ENCODE data around the gene GPANK1.
A peak's percentile ranks its signal among the peaks of the same experiment; 100 is the strongest.
"Not testable (repeated sequence)": the region's sequence is repeated elsewhere in the genome, so short reads cannot be mapped to it uniquely, and the experiment has no call there.

The GPANK1 gene

GRCh38 chr6:31664790-31665500 is at the start of gene GPANK1:
Gene GPANK1 (minus strand): TSS chr6:31664997. CDS start chr6:31664478, 519 bp downstream.
- Mint-ChIP-seq H3K4me1 (peaks cover 68% of the 10 kb centered on the region), H3K4me3 (peak within 1 kb of the TSS; percentile 99), H3K36me3 (peaks cover 26% of the 10 kb centered on the region), H3K27me3 (no peaks in the 10 kb centered on the region), H3K9me3 (no peaks in the 10 kb centered on the region), H3K27ac (peak within 1 kb of the TSS; percentile 99)

- H3K27me3 Mint-ChIP-seq = no peaks in the 10 kb centered on the region
- H3K27ac Mint-ChIP-seq = peak overlapping the region; percentile 17
- H3K4me1 Mint-ChIP-seq = peaks cover 19% of the 10 kb centered on the region
- H3K36me3 Mint-ChIP-seq = no peaks in the 10 kb centered on the region
- no peaks in the 10 kb centered on the region for H3K9me3 Mint-ChIP-seq
- H3K4me3 Mint-ChIP-seq = no peak overlapping the region
Measured at GRCh38 chr6:31713991-31714684, 49.3 kb upstream of the GPANK1 start.

GRCh38 chr6:31713465-31713864 is 48.7 kb upstream of the GPANK1 start:
- H3K36me3 Mint-ChIP-seq = no peaks in the 10 kb centered on the region
- no peak overlapping the region for H3K27ac Mint-ChIP-seq
- H3K4me3 Mint-ChIP-seq = no peak overlapping the region
- H3K4me1 Mint-ChIP-seq = peaks cover 19% of the 10 kb centered on the region
- H3K9me3 Mint-ChIP-seq = no peaks in the 10 kb centered on the region
- H3K27me3 Mint-ChIP-seq = no peaks in the 10 kb centered on the region

- peaks cover 19% of the 10 kb centered on the region for H3K4me1 Mint-ChIP-seq
- no peak overlapping the region for H3K4me3 Mint-ChIP-seq
- H3K27ac Mint-ChIP-seq = no peak overlapping the region
- H3K9me3 Mint-ChIP-seq = no peaks in the 10 kb centered on the region
- no peaks in the 10 kb centered on the region for H3K27me3 Mint-ChIP-seq
- H3K36me3 Mint-ChIP-seq = no peaks in the 10 kb centered on the region
Measured at GRCh38 chr6:31712296-31712695, 47.5 kb upstream of the GPANK1 start.

GRCh38 chr6:31711233-31711632 is 46.4 kb upstream of the GPANK1 start:
- Mint-ChIP-seq H3K4me3 (no peak overlapping the region), H3K4me1 (peaks cover 19% of the 10 kb centered on the region), H3K27ac (no peak overlapping the region), H3K36me3 (no peaks in the 10 kb centered on the region), H3K9me3 (no peaks in the 10 kb centered on the region), H3K27me3 (no peaks in the 10 kb centered on the region)

- no peak overlapping the region for H3K4me3 Mint-ChIP-seq
- H3K36me3 Mint-ChIP-seq = no peaks in the 10 kb centered on the region
- H3K27me3 Mint-ChIP-seq = no peaks in the 10 kb centered on the region
- no peaks in the 10 kb centered on the region for H3K9me3 Mint-ChIP-seq
- no peak overlapping the region for H3K27ac Mint-ChIP-seq
- H3K4me1 Mint-ChIP-seq = peaks cover 19% of the 10 kb centered on the region
Measured at GRCh38 chr6:31710523-31711219, 45.9 kb upstream of the GPANK1 start.

- not testable (repeated sequence) for H3K4me3 Mint-ChIP-seq, H3K27me3 Mint-ChIP-seq, H3K9me3 Mint-ChIP-seq, H3K27ac Mint-ChIP-seq, H3K36me3 Mint-ChIP-seq
- peaks cover 18% of the 10 kb centered on the region for H3K4me1 Mint-ChIP-seq
Measured at GRCh38 chr6:31709157-31709556, 44.4 kb upstream of the GPANK1 start.

- no peaks in the 10 kb centered on the region for H3K27me3 Mint-ChIP-seq
- H3K36me3 Mint-ChIP-seq = no peaks in the 10 kb centered on the region
- H3K9me3 Mint-ChIP-seq = no peaks in the 10 kb centered on the region
- no peak overlapping the region for H3K4me3 Mint-ChIP-seq
- peaks cover 17% of the 10 kb centered on the region for H3K4me1 Mint-ChIP-seq
- H3K27ac Mint-ChIP-seq = no peak overlapping the region
Measured at GRCh38 chr6:31708224-31708623, 43.4 kb upstream of the GPANK1 start.

- Mint-ChIP-seq H3K27ac (no peak overlapping the region), H3K4me1 (peaks cover 18% of the 10 kb centered on the region), H3K36me3 (no peaks in the 10 kb centered on the region), H3K9me3 (no peaks in the 10 kb centered on the region), H3K4me3 (no peak overlapping the region), H3K27me3 (no peaks in the 10 kb centered on the region)
Measured at GRCh38 chr6:31707701-31708100, 42.9 kb upstream of the GPANK1 start.

GRCh38 chr6:31706599-31706998 is 41.8 kb upstream of the GPANK1 start, which contains the start of gene LY6G6F:
Gene LY6G6F (plus strand): TSS chr6:31706866. CDS start chr6:31706907, 41 bp downstream.
- Mint-ChIP-seq H3K36me3 (no peaks in the 10 kb centered on the region), H3K4me1 (peaks cover 22% of the 10 kb centered on the region), H3K4me3 (no peak within 1 kb of the TSS), H3K27ac (peak within 1 kb of the TSS; percentile 30), H3K9me3 (no peaks in the 10 kb centered on the region), H3K27me3 (no peaks in the 10 kb centered on the region)

GRCh38 chr6:31705931-31706330 is 41.1 kb upstream of the GPANK1 start:
- Mint-ChIP-seq H3K36me3 (no peaks in the 10 kb centered on the region), H3K4me3 (no peak overlapping the region), H3K9me3 (no peaks in the 10 kb centered on the region), H3K27me3 (no peaks in the 10 kb centered on the region), H3K27ac (no peak overlapping the region), H3K4me1 (peaks cover 23% of the 10 kb centered on the region)

- Mint-ChIP-seq H3K36me3 (peaks cover under 1% of the 10 kb centered on the region), H3K4me1 (peaks cover 26% of the 10 kb centered on the region), H3K4me3 (peak within 1 kb of the TSS; percentile 99), H3K9me3 (no peaks in the 10 kb centered on the region), H3K27me3 (no peaks in the 10 kb centered on the region), H3K27ac (peak within 1 kb of the TSS; percentile 99)
Measured at GRCh38 chr6:31702819-31703716, 38.3 kb upstream of the GPANK1 start, which contains the start of gene ABHD16A. Gene ABHD16A (minus strand): TSS chr6:31703324. CDS start chr6:31703281, 43 bp downstream.

GRCh38 chr6:31702405-31702818 is 37.6 kb upstream of the GPANK1 start:
- Mint-ChIP-seq H3K36me3 (peaks cover 1% of the 10 kb centered on the region), H3K27ac (peak overlapping the region; percentile 99), H3K9me3 (no peaks in the 10 kb centered on the region), H3K27me3 (no peaks in the 10 kb centered on the region), H3K4me3 (peak overlapping the region; percentile 99), H3K4me1 (peaks cover 33% of the 10 kb centered on the region)

- H3K4me3 Mint-ChIP-seq = peak overlapping the region; percentile 99
- H3K4me1 Mint-ChIP-seq = peaks cover 36% of the 10 kb centered on the region
- H3K9me3 Mint-ChIP-seq = no peaks in the 10 kb centered on the region
- peak overlapping the region; percentile 99 for H3K27ac Mint-ChIP-seq
- peaks cover 1% of the 10 kb centered on the region for H3K36me3 Mint-ChIP-seq
- H3K27me3 Mint-ChIP-seq = no peaks in the 10 kb centered on the region
Measured at GRCh38 chr6:31701666-31702404, 37.0 kb upstream of the GPANK1 start.
